HepG2 (cell line): ENCODE measurements around the gene AP1AR. TPM values are rescaled to one million over a fixed set of nuclear protein-coding genes. Genes with fewer than 3 reads are reported as not detected.

Source experiments
- ATAC-seq: fragments of 200-7000 bp; cut with Tn5 transposase; 3 replicates; pipeline ENCODE4 v1.9.1; 2020; ENCODE audit warnings: mild to moderate bottlenecking, moderate library complexity
- BruUV-seq: library from RNA; stranded (reverse); fragments of 400-500 nt; replicated peaks from 2 replicates; lab custom pipeline; 2021; lab: Mats Ljungman, UMichigan
- CTCF ChIA-PET: fragments of 300-600 bp; formaldehyde crosslinking; extraction: SDS; loops from one replicate; lab custom pipeline; 2021; ENCODE audit warnings: low total read pairs, inconsistent platforms, low intra/inter-chr PET ratio; lab: Yijun Ruan, JAX
- POLR2A ChIA-PET: fragments of 350-600 bp; sonication (Branson Sonifier 250); formaldehyde crosslinking; loops from one replicate; lab custom pipeline; 2020; ENCODE audit warnings: antibody characterized with exemption, inconsistent platforms; lab: Yijun Ruan, JAX
- DNase-seq: peaks from one replicate; pipeline ENCODE4 v3.0.0-alpha.2; 2015; ENCODE audit warnings: low spot score
- FAIRE-seq: peaks from 3 replicates; lab custom pipeline; 2011; peaks lifted over from hg19 to GRCh38; lab: Jason Lieb, UNC
- H2AFZ ChIP-seq: one replicate; pipeline ENCODE4 v1.6.1; 2011; ENCODE audit warnings: low read length, inconsistent platforms
- H3K27ac ChIP-seq: fragments of 300-600 bp; 3 replicates; pipeline ENCODE4 v1.8.0; 2011; ENCODE audit warnings: mixed run types, mild to moderate bottlenecking, mixed read lengths, low read length, inconsistent platforms; ENCODE audit not compliant: insufficient read depth; ENCODE audit errors: extremely low read length
- H3K27me3 ChIP-seq, 2 experiments: fragments of 200-600 bp in 1 of 2; 2 replicates in 1 of 2; 3 replicates in 1 of 2; pipeline versions ENCODE4 v1.6.0 to v1.8.0; 2011; ENCODE audit warnings: low read length in 2 of 2, mild to moderate bottlenecking in 2 of 2, moderate library complexity in 2 of 2, inconsistent platforms in 1 of 2; ENCODE audit not compliant: insufficient read depth in 2 of 2, control insufficient read depth in 1 of 2
- H3K36me3 ChIP-seq, 2 experiments: fragments of 200-600 bp in 1 of 2; replicated peaks in 1 of 2; 2 replicates in 1 of 2; 3 replicates in 1 of 2; pipeline versions ENCODE4 v1.5.1 to v1.8.0; 2011; ENCODE audit warnings: low read length in 2 of 2, inconsistent platforms in 1 of 2; ENCODE audit not compliant: insufficient read depth in 2 of 2, control insufficient read depth in 1 of 2
- H3K4me1 ChIP-seq: 2 replicates; pipeline ENCODE4 v1.5.1; 2012; ENCODE audit warnings: low read length, inconsistent platforms; ENCODE audit not compliant: insufficient read depth
- H3K4me2 ChIP-seq: 2 replicates; pipeline ENCODE4 v1.6.0; 2011; ENCODE audit warnings: low read depth, low read length, inconsistent platforms
- H3K4me3 ChIP-seq, 3 experiments: fragments of 200-600 bp in 1 of 3; sonication (generic), shearing (Covaris generic) in 1 of 3; replicated peaks in 1 of 3; 2 replicates each; pipeline ENCODE4 v1.5.1; 2011 to 2016; ENCODE audit warnings: low read length in 3 of 3, inconsistent platforms in 2 of 3, low read depth in 2 of 3, mild to moderate bottlenecking in 2 of 3, control low read depth in 1 of 3, mixed read lengths in 1 of 3; ENCODE audit not compliant: insufficient read depth in 1 of 3
- H3K79me2 ChIP-seq: one replicate; pipeline ENCODE4 v1.6.1; 2011; ENCODE audit warnings: low read length, inconsistent platforms; ENCODE audit not compliant: insufficient read depth
- H3K9ac ChIP-seq: 2 replicates; pipeline ENCODE4 v1.6.0; 2011; ENCODE audit warnings: mild to moderate bottlenecking, low read depth, low read length, inconsistent platforms; ENCODE audit not compliant: insufficient read depth
- H3K9me3 ChIP-seq: 2 replicates; pipeline ENCODE4 v1.5.1; 2012; ENCODE audit warnings: mild to moderate bottlenecking, low read length
- H4K20me1 ChIP-seq: 2 replicates; pipeline ENCODE4 v1.6.0; 2011; ENCODE audit warnings: inconsistent platforms, mild to moderate bottlenecking, low read length, moderate library complexity; ENCODE audit not compliant: insufficient read depth
- AKAP8 ChIP-seq: sonication (generic); formaldehyde crosslinking; IDR thresholded peaks from 2 replicates; pipeline ENCODE4 v1.5.1; 2020; ENCODE audit warnings: mild to moderate bottlenecking, missing genetic modification reagents
- FOXK1 ChIP-seq: sonication (generic); formaldehyde crosslinking; IDR thresholded peaks from 2 replicates; pipeline ENCODE4 v1.4.0; 2020; ENCODE audit warnings: low read depth, missing genetic modification reagents, borderline replicate concordance
- HNF4A ChIP-seq: sonication (generic); formaldehyde crosslinking; IDR thresholded peaks from 2 replicates; pipeline ENCODE4 v1.4.0; 2020; ENCODE audit warnings: missing genetic modification reagents
- PRPF4 ChIP-seq: fragments of 200-400 bp; formaldehyde crosslinking; IDR thresholded peaks from 2 replicates; pipeline ENCODE4 v1.6.1; 2016; ENCODE audit warnings: low read length, low read depth; ENCODE audit not compliant: poor library complexity, severe bottlenecking
- SKI ChIP-seq: fragments of 450-650 bp; IDR thresholded peaks from one replicate; pipeline ENCODE4 v1.6.1; 2018; ENCODE audit warnings: mild to moderate bottlenecking; ENCODE audit not compliant: partially characterized antibody
- ZBTB38 ChIP-seq: sonication (generic); formaldehyde crosslinking; IDR thresholded peaks from 2 replicates; pipeline ENCODE4 v1.5.1; 2020; ENCODE audit warnings: mild to moderate bottlenecking, missing genetic modification reagents
- ZFYVE20 ChIP-seq: sonication (generic); formaldehyde crosslinking; IDR thresholded peaks from 2 replicates; pipeline ENCODE4 v1.8.0; 2023; ENCODE audit warnings: low read depth, mild to moderate bottlenecking, moderate library complexity, missing genetic modification reagents, borderline replicate concordance
- ZNF253 ChIP-seq: sonication (generic); formaldehyde crosslinking; IDR thresholded peaks from 2 replicates; pipeline ENCODE4 v1.8.0; 2022; ENCODE audit warnings: mild to moderate bottlenecking, missing genetic modification reagents, borderline replicate concordance
- ZNF326 ChIP-seq: sonication (generic); formaldehyde crosslinking; IDR thresholded peaks from 2 replicates; pipeline ENCODE4 v1.4.0; 2020; ENCODE audit warnings: missing genetic modification reagents, borderline replicate concordance
- ZNF883 ChIP-seq: sonication (generic); formaldehyde crosslinking; IDR thresholded peaks from 2 replicates; pipeline ENCODE4 v1.5.1; 2020; ENCODE audit warnings: mild to moderate bottlenecking, missing genetic modification reagents; ENCODE audit errors: not compliant biosample characterization
- ZSCAN12 ChIP-seq: sonication (generic); formaldehyde crosslinking; IDR thresholded peaks from 2 replicates; pipeline ENCODE4 v1.9.0; 2021; ENCODE audit warnings: mild to moderate bottlenecking, missing genetic modification reagents
- ZSCAN20 ChIP-seq: sonication (generic); formaldehyde crosslinking; IDR thresholded peaks from 2 replicates; pipeline ENCODE4 v1.4.0; 2020; ENCODE audit warnings: missing genetic modification reagents, mild to moderate bottlenecking, borderline replicate concordance
- WGBS: methylation state at CpG from one replicate; pipeline ENCODE4 v1.1.6; 2017; ENCODE audit warnings: low lambda C conversion rate; 5-methylcytosine and 5-hydroxymethylcytosine counted together
- in situ Hi-C: cut with HindIII; loops from 2 replicates; pipeline ENCODE4 v1.10.0; 2017; ENCODE audit warnings: low pct_unique_long_range_greater_than_20kb; ENCODE audit not compliant: extremely low pct_ligation_motif_present
- intact Hi-C: fragments of 100-400 bp; cut with micrococcal nuclease; formaldehyde crosslinking; loops from one replicate; pipeline ENCODE4 v1.10.0; 2022; ENCODE audit not compliant: unreplicated experiment
- polyA plus RNA-seq, 8 experiments: library from polyadenylated mRNA; depleted of rRNA in 3 of 8; stranded (reverse) in 7 of 8; unstranded in 1 of 8; fragments of >200 nt; fragmentation: Illumina TruSeq in 4 of 8; extraction: Trizol in 4 of 8; gene quantifications; 2 replicates each; pipeline versions ENCODE4 v1.2.1 to v1.2.3, GENCODE V29; 2011 to 2016; ENCODE audit warnings: low read depth in 4 of 8, missing spikeins in 1 of 8, mixed read lengths in 1 of 8; ENCODE audit not compliant: insufficient read depth in 1 of 8
- total RNA-seq, 5 experiments: library from RNA; depleted of rRNA; stranded (reverse); fragments of >200 nt; fragmentation: Illumina TruSeq; extraction: Trizol; gene quantifications; 2 replicates each; pipeline ENCODE4 v1.2.3, GENCODE V29; 2016; ENCODE audit warnings: low read depth in 1 of 5
- TF ChIP-seq, protein P1 (sequence below), 2 experiments: IDR thresholded peaks; 2 replicates each; pipeline ENCODE4 v1.6.1; 2011 to 2012; ENCODE audit warnings: low read length in 2 of 2, borderline replicate concordance in 1 of 2, low read depth in 1 of 2, mild to moderate bottlenecking in 1 of 2, moderate library complexity in 1 of 2
- TF ChIP-seq, protein P2 (sequence below): sonication (generic); formaldehyde crosslinking; IDR thresholded peaks from 2 replicates; pipeline ENCODE4 v1.4.0; 2020; ENCODE audit warnings: missing genetic modification reagents
- TF ChIP-seq, protein P3 (sequence below): sonication (generic); formaldehyde crosslinking; conservative IDR thresholded peaks from 2 replicates; pipeline ENCODE4 v1.8.0; 2022; ENCODE audit warnings: mild to moderate bottlenecking, moderate library complexity, missing genetic modification reagents

The AP1AR gene
- total and polyA plus RNA-seq, 2 of the 13 experiments (the other 11 are each of a cell fraction or from before 2014, with no cell fraction given), result 24.9 to 39.9 TPM

DNA sequence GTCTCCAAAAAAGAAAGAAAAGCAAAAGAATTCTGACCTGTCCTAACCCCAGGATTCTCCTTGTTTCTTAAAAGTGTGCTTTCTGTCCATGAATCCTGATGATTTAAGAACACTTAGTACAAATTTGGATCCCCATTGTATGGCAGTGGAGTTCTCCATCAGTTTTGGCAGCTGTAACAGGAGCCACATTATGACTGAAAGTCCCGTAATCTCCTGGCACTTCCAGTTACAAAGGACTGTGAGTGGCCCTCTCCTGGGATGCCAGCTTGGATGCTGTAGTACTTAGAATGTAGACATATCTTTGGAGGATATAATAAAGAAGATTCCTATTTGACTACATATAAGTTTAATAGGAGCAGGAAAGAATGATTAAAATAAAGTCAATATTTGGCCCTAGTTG, 20.6 kb downstream of the AP1AR start (continued):
- TF ChIP-seq, protein P1, sequence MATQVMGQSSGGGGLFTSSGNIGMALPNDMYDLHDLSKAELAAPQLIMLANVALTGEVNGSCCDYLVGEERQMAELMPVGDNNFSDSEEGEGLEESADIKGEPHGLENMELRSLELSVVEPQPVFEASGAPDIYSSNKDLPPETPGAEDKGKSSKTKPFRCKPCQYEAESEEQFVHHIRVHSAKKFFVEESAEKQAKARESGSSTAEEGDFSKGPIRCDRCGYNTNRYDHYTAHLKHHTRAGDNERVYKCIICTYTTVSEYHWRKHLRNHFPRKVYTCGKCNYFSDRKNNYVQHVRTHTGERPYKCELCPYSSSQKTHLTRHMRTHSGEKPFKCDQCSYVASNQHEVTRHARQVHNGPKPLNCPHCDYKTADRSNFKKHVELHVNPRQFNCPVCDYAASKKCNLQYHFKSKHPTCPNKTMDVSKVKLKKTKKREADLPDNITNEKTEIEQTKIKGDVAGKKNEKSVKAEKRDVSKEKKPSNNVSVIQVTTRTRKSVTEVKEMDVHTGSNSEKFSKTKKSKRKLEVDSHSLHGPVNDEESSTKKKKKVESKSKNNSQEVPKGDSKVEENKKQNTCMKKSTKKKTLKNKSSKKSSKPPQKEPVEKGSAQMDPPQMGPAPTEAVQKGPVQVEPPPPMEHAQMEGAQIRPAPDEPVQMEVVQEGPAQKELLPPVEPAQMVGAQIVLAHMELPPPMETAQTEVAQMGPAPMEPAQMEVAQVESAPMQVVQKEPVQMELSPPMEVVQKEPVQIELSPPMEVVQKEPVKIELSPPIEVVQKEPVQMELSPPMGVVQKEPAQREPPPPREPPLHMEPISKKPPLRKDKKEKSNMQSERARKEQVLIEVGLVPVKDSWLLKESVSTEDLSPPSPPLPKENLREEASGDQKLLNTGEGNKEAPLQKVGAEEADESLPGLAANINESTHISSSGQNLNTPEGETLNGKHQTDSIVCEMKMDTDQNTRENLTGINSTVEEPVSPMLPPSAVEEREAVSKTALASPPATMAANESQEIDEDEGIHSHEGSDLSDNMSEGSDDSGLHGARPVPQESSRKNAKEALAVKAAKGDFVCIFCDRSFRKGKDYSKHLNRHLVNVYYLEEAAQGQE (IDR thresholded peaks at IDR 0.05; ENCODE audit: borderline replicate concordance in 1 of 2, low read depth in 1 of 2, low read length in 2 of 2), result no peak
- no peak for TF ChIP-seq ZNF326 (CRISPR knock-in tag)
- TF ChIP-seq FOXK1 (CRISPR knock-in tag), result no peak
- TF ChIP-seq ZNF253 (CRISPR knock-in tag), result no peak
- no peak for TF ChIP-seq ZFYVE20
- TF ChIP-seq ZSCAN20 (CRISPR knock-in tag), result no peak
- no peak for TF ChIP-seq SKI
- TF ChIP-seq HNF4A (CRISPR knock-in tag), result no peak

- FAIRE-seq (no peak), ATAC-seq (no peak), DNase-seq (no peak)
- ChIA-PET POLR2A (no interaction called here), CTCF (no interaction called here)
- in situ Hi-C loops (no loop called here), intact Hi-C loops (no loop called here)
- Histone ChIP-seq H3K4me1 (peaks cover 13% of the 10 kb centered on the region), H3K27me3 (no peaks in the 10 kb centered on the region; a peak in 1 of 5 replicates), H2AFZ (no peak overlapping the region), H3K4me3 (no peak overlapping the region), H3K27ac (no peak overlapping the region), H3K36me3 (peaks cover 2 to 14% of the 10 kb centered on the region in 2 experiments; a peak in 4 of 5 replicates), H3K4me2 (no peak overlapping the region), H3K9ac (no peak overlapping the region), H3K9me3 (no peaks in the 10 kb centered on the region), H3K79me2 (peaks cover 20% of the 10 kb centered on the region), H4K20me1 (0 out of 2 replicates have a peak, but pooled peaks cover 7% of the 10 kb centered on the region)
- BruUV-seq, result no TSS peak
- 47% methylated on average over 2 of the region's 2 CpGs for WGBS
- TF ChIP-seq PRPF4, result no peak
- no peak for TF ChIP-seq AKAP8 (CRISPR knock-in tag)
- no peak for TF ChIP-seq ZSCAN12 (CRISPR knock-in tag)
- no peak for TF ChIP-seq ZBTB38 (CRISPR knock-in tag)
- TF ChIP-seq, protein P2, sequence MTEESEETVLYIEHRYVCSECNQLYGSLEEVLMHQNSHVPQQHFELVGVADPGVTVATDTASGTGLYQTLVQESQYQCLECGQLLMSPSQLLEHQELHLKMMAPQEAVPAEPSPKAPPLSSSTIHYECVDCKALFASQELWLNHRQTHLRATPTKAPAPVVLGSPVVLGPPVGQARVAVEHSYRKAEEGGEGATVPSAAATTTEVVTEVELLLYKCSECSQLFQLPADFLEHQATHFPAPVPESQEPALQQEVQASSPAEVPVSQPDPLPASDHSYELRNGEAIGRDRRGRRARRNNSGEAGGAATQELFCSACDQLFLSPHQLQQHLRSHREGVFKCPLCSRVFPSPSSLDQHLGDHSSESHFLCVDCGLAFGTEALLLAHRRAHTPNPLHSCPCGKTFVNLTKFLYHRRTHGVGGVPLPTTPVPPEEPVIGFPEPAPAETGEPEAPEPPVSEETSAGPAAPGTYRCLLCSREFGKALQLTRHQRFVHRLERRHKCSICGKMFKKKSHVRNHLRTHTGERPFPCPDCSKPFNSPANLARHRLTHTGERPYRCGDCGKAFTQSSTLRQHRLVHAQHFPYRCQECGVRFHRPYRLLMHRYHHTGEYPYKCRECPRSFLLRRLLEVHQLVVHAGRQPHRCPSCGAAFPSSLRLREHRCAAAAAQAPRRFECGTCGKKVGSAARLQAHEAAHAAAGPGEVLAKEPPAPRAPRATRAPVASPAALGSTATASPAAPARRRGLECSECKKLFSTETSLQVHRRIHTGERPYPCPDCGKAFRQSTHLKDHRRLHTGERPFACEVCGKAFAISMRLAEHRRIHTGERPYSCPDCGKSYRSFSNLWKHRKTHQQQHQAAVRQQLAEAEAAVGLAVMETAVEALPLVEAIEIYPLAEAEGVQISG (CRISPR knock-in tag), result no peak
- TF ChIP-seq, protein P3, sequence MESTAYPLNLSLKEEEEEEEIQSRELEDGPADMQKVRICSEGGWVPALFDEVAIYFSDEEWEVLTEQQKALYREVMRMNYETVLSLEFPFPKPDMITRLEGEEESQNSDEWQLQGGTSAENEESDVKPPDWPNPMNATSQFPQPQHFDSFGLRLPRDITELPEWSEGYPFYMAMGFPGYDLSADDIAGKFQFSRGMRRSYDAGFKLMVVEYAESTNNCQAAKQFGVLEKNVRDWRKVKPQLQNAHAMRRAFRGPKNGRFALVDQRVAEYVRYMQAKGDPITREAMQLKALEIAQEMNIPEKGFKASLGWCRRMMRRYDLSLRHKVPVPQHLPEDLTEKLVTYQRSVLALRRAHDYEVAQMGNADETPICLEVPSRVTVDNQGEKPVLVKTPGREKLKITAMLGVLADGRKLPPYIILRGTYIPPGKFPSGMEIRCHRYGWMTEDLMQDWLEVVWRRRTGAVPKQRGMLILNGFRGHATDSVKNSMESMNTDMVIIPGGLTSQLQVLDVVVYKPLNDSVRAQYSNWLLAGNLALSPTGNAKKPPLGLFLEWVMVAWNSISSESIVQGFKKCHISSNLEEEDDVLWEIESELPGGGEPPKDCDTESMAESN (CRISPR knock-in tag), result no peak
- TF ChIP-seq ZNF883 (CRISPR knock-in tag), result no peak
These were observed 21.9 kb downstream of the AP1AR start for GRCh38 chr4:112253382-112254000.
